IPS-NIHi11 (cell line): ENCODE data around the gene RARA.
A peak's percentile ranks its signal among the peaks of the same experiment; 100 is the strongest.

Experiments
- DNase-seq: peaks from one replicate; pipeline ENCODE4 v3.0.0; 2012; ENCODE audit warnings: mixed read lengths, low spot score

RARA gene

GRCh38 chr17:40329839-40330794 is 21.1 kb downstream of the RARA start:
- DNase-seq: no peak

- DNase-seq: no peak
Measured at GRCh38 chr17:40330850-40331470, 22.0 kb downstream of the RARA start.

DNA sequence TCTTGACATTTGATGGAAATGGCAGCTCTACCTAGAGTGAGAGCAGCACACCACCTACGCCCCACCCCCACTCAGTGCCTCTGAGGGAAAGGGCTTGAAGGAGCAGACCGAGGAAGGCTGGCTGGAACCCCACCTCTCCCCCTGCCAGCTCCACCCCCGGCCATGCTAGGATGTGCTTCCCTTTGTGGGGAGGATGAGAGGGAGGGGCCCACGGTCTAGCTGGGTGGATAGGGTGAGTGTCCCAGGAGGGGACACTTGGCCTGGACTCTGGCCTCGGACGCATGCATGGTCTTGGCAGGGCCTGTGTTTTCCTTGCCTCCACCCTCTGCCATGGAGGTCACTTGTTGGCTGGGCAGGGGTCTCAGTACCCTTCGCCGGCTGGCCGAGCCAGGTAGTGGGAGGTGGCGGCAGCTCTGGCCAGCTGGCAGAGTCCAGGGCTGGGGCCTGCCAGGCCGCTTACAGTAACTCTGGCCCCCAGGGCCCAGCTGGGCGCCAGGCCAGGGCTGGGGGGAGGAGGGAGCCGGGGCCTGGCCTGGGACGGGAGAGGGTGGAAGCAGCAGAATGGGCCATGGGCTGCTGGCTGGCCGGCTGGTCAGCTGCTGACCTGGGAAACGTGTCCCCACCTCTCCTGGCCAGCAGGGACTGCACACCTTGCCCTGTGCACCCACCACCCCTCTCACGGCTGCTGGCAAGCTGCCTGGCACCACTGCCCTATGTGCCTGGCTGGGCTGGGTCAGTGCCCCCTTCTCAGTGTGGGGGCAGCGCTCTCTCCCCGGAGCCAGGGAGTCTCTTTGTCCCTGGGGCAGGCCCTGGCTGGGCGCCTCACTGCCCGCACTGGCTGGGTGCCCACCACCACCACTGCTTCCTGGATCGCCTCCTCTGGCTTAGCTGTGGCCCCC is 23.0 kb downstream of the RARA start:
- DNase-seq: peak; percentile 56

DNA sequence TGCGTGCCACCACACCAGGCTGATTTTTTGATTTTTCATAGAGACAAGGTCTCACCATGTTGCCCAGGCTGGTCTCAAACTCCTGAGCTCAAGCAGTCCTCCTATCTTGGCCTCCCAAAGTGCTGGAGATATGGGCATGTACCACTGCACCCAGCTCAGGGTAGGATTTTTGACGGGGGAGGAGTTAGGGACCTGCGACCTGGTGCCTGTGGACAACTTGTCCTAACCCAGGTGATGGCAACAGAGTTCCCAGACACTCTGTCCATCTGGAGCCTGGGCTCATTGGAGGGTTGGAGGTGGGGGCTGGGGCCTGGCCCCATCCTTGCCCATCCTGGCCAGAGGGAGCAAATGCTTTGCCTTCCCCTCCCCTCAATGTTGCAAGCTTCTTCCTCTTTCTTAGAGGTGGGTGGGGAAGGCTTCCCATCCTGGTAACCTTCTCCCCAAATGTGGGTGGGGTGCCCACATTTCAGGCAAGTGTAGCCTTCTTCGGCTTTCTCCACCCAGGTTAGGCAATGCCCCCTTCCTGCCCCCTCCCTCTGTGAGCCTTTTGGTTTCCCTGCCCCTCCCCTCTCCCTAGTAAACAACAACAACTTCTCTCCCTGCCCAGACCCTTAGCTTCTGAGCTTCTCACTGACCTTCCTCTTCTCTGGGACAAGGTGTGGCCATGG is 24.9 kb downstream of the RARA start:
- no peak for DNase-seq

DNA sequence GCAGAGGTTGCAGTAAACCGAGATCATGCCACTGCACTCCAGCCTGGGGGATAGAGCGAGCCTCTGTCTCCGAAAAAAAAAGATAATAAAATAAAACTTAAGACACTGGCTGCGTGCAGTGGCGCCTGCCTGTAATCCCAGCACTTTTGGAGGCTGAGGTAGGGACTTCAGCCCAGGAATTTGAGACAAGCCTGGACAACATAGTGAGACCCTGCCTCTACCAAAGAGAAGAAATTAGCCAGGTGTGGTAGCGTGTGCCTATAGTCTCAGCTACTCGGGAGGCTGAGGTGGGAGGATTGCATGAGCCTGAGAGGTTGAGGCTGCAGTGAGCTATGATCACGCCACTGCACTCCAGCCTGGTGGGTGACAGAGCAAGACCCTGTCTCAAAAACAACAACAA is 26.6 kb downstream of the RARA start:
- DNase-seq: no peak

DNA sequence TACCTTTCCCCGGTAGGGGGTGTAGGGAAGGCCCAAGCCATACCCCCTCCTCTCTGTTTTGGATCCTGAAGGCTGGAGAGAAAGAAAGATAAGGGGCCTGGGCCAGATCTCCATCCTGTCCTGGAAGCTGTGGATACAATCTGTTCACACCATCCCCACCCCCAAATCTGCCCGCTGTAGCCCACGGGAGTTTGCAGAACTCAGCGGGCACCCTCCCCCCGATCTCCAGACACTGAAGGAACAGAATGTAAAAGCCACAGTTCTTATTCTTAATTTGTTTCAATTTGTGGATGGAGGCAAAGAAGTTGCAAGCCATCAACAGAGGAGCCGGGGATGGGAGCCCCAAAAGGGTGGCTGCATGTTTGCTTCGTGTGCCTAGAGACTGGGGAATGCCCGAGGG is 28.4 kb downstream of the RARA start:
- no peak for DNase-seq

GRCh38 chr17:40338058-40338457 is 29.1 kb downstream of the RARA start:
- no peak for DNase-seq

DNA sequence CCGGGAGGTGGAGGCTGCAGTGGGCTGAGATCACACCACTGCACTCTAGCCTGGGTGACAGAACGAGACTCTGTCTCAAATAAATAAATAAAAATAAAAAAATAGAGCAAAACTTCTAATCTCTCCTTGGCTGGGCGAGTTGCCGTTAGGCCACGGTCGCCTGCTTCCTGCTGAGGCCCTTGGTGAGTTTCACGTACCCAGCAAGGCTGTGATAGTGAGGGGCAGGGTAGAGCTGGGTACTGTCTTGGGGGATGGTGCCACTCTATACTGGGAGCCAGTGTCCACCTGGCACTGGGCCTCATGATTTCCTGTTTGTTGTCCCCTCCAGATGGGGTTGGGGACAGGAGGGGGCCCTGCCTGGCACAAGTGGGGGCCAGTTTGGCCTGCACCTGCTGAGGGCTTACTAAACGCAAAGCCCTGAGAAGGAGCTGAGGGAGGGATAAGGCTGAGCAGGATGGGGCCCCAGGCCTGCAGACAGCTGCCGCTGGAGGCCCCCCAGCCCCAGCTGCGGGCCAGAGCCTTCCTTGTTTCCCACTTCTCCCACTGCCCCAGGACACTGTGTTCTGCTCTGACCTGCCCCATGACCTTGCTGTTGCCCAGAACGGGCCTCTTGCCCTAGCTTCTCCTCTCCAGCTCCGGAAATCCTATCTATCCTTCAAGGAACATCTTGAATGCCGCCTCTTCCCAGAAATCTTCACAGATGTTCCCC is 30.1 kb downstream of the RARA start:
- DNase-seq: no peak

GRCh38 chr17:40340327-40340726 is 31.3 kb downstream of the RARA start:
- no peak for DNase-seq

DNA sequence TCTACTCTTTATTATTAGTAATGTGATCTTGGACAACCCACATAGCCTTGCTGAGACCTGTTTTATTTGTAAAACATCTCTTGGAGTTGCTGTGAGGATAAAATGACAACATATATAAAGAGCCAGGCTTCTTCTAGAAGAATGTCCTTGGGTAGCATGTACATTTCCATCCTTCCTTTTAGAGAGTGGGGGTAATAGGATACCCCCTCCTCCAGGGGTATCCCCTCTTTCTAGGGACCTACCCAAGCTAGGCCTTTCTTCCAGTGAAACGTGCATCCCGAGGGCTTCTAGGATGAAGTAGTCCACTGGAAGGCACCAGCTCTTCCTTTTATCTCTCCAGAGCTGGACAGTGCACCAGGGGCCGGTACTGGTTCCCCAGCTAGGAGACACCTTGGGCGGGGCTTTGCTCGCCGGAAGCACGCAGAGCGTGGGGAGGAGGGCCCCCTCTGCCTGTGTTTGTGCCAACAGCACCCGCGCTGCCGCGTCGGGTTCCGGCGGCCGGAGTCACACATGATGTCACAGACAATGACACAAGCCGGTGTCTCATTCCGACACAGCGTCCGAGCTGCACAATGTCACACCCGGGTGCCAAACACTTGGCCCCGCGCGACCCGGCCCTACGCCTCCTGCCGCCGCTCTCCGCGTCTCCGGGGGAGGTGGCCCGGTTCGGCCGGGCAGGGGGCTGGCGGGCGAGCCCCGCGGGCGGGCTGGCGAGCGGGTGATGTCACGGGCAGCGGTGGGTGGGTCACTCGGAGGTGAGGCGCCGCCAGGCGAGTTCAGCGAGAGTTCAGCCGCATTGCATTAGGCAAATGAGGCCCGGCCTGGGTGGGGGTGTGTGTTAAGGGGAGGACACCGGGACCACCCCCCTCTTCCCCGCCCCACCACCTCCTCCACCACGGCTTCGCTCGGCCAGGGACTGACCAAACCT is 32.2 kb downstream of the RARA start:
- DNase-seq: peak; percentile 85

GRCh38 chr17:40341808-40342503 is 33.0 kb downstream of the RARA start:
- peak; percentile 86 for DNase-seq

DNA sequence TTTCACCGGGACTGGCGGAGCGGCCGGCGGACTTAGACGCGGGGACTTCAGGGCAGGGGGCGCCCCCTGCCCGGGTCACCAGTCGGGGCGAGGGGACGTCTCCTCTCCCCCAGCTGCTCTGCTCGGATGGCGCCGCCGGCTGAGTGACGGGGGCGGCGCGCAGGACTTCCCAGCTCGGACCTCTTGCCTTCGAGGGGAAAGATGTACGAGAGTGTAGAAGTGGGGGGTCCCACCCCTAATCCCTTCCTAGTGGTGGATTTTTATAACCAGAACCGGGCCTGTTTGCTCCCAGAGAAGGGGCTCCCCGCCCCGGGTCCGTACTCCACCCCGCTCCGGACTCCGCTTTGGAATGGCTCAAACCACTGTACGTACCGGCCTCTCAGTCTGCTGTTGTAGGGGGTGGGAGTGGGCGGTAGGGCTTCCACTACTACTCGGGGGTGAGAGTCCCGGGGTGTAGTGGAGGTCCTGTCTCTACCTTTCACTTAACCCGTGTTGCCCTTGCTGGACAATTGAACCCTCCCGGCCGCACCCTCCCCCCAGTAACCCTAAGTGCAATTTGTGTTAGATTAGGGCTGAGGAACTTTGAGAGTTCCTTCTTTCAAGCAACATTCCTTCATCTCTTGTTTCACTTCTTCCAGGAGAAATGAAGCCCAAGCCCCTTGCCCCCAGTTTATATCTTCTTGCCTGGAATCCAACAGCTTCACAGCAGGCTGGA is 33.7 kb downstream of the RARA start:
- no peak for DNase-seq

DNA sequence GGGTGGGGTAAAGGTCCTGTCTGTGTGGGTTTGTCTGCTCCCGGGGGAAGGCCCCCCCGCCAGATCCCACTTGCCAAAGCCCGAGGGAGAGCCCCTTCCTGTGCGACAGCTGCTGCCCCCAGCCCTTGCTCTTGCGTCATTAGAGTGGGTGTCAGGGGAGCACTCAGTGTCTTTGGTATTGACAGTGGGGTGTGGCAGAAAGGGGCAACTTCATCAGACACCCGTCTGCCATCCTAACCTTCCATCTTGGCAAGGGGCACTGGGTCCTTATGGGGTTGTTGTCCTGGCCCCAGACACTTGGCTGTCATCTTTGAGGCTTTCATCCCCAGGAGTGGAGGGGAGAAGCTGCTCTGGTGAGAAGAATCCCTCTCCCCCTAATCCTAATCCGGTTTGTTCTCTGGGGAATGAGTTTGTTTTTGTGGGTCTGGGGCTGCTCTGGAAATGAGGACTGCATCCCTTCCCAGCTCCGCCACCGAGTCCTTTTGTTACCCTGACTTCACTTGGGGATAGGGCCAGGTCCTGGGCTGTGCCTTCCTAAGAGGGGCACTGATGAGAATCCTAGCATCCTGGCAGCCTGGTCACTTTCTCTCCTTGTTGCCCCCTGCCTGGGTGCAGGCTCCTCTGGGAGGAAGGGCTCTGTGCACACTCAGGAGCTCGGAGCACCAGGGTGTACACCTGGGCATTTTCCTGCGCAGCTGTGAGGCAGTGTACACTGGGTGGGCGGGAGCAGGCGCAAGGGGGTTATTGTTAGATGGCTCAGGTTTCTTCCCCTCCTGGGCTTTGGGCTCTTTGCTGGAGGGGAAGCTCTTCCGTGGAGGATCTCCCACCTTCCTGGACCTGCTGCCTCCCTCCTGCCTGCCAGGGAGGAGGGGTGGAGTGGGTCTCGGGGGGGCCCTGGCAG is 34.5 kb downstream of the RARA start:
- no peak for DNase-seq

DNA sequence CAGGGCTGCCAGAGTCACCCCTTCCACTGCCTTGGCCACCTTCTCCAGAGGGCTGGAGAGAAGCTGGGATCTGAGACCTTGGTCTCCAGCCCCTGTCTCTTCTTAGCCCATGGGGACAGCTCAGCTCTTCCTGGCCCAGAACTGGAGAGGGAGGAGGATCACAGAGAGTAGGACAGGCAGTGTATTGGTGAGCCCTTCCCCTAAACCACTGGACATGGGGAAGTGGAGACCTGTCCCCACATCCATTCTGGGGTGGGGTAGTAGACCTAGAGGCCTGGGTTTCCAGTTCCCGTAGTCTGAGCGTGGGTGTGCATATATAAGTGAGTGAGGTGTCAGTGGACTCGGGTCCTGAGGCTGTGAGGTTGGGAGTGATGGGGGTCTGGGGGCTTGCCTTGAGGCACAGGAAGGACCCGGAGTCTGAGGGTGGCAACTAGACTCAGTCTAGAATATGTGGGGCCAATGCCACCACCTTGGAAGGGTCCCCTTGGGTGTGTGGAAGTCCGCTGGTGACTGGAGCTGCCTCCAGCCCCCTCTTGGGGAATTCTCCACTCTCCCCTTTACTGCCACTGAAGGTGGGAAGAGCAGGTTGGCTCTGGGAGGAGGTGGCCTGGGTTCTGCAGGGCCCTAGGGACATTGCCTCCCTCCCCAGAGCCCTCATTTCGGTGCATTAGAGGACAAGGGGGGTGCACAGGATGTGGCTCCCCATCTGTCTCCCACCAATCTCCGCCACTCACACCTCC is 35.6 kb downstream of the RARA start:
- no peak for DNase-seq

DNA sequence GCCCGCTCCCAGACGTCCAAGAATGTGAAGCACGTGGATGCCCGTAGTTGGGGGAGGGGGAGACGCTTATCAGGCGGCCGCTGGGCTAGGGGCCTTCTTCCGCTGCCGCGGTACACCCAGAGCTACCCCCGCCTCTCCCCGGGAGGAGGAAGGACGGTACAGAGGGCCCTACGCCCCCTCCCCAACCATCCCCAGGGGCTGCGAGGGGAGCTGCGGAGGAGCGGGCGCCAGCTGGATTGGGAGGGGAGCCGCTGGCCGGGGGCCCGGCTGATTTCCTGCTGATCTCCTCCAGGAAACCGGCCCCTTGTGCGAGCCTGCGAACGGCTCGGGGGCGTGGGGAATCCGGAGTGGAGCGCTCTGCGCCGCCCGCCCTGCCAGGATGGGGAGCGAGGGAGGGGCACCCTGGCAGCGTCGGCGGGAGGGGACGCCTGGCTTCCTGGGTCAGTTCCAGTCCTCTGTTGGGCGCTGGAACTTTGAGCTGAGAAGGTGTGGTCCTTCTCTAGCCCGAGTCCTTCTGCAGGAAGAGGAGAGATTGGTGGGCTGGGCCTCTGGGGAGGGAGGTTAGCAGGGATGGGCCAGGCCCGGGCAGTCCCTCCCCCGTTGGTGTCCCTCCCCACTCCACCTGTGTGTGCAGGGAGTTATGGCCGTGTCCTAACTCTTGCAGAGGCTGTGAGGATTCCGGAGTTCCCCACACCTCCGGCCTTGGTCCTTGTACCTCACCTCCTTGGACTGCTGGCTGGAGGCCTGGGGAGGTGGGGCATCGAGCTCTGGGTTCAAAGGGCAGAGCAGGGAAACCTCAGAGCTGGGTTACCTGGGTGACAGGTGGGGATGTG is 36.4 kb downstream of the RARA start:
- DNase-seq: peak; percentile 75
